ENCODE measurements around the gene STPG3. TPM values are rescaled to one million over a fixed set of nuclear protein-coding genes. Genes with fewer than 3 reads are reported as not detected.

Gene STPG3
- total and polyA plus RNA-seq, 5 donors: 0.23 to 0.46 (median 0.32) TPM; not detected in 1

DNA sequence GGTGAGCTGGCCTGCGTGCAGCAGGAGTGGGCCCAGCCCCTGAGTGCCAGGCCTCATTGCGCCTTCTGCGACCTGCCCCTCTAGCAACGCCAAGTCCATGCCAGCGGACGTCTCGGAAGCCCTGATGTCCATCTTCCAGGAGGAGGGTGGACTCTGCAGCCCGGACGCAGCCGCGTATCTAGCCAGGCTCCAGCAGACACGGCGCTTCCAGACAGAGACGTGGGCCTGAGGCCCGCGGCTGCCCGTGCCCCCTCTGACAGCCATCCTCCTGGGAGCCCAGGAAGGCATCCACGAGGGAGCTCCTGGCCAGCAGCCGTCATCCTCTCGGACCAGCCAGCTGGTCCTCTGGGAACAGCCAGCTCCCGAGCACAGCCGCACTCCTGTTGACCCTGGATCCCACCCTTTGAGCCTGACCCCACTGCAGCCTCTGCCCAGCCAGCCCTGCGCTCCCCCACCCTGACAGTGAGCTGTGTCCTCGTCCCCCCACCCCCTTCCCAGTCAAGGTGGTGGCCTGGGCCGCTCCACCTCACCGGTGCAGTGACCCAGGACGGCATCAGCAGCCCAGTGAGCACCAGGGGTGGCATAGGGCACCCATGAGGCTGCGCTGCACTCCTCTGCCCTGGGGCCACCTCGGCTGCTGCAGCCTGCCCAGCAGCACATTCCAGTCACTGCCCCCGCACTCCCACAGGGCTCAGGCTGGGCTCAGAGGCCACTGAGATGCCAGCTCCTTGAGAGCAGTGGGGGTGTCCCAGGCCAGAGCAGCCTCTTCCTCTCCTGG is 34.7 kb upstream of the STPG3 start:
- DNase-seq (peak in 1 of 3 donors; percentile 56), ATAC-seq (no peak)
- H3K27ac ChIP-seq (ENCODE audit: low read length): no peak overlapping the region
- no peaks in the 10 kb centered on the region for H3K27me3 ChIP-seq (ENCODE audit: control insufficient read depth, insufficient read depth)
- no peaks in the 10 kb centered on the region for H3K4me1 ChIP-seq (ENCODE audit: control insufficient read depth, insufficient read depth, low read length)
- WGBS: 89% methylated on average over 30 of the region's 30 CpGs
- no peak overlapping the region for H3K4me3 ChIP-seq (ENCODE audit: low read length)
- no peaks in the 10 kb centered on the region for H3K9me3 ChIP-seq (ENCODE audit: control insufficient read depth, low read length)
- intact Hi-C loops (cut with DNase I): no loop called here

DNA sequence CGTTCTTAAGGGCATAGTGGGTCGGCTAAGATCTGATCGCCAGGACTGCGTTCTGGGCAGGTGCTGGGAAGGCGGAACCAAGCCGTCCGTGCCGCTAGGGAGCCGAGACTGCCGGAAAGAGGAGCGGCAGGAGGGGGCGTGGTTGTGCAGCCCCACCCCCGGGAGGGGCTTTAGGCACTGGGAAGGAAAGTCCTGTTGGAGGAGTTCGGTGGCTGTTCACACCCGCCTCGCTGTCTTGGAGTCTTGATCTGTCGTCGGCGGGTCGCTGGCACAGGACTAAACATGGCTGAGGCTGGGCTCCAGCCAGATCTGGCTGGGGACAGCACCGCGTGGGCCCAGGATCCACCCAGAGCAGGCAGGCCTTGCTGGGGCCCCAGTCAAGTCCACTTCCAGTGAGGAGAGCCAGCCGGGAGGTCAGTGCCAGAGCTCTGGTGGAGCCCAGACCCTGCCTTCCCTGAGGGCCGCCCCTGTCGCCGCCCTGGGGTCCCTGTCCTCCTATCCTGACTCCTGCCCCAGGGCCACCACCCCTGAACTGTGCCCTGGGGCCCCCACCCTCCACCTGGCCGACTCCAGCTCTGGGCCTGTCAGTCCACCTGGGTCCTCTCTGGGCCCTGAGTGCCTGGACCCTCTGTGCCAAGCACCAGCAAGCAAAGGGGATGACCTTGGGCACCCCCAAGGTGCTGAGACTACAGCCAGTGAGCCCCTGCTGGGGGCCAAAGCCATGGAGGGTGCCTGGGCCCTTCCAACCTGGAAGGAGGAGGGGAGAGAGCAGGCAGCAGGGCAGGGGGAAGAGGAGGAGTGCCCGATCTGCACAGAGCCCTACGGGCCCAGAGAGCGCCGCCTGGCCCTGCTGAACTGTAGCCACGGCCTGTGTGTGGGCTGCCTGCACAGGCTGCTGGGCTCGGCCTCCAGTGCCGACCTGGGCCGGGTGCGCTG is 33.5 kb upstream of the STPG3 start:
- Histone ChIP-seq H3K4me1 (ENCODE audit: control insufficient read depth, insufficient read depth, low read length) (peaks cover under 1% of the 10 kb centered on the region), H3K27me3 (ENCODE audit: control insufficient read depth, insufficient read depth) (no peaks in the 10 kb centered on the region), H3K4me3 (ENCODE audit: low read length) (no peak overlapping the region), H3K9me3 (ENCODE audit: control insufficient read depth, low read length) (no peaks in the 10 kb centered on the region), H3K27ac (ENCODE audit: low read length) (no peak overlapping the region)
- intact Hi-C loops (cut with DNase I): no loop called here
- WGBS: 59% methylated on average over 36 of the region's 36 CpGs
- DNase-seq (peak; percentile 75 to 89 (median 88)), ATAC-seq (peak; percentile 33 to 56)

DNA sequence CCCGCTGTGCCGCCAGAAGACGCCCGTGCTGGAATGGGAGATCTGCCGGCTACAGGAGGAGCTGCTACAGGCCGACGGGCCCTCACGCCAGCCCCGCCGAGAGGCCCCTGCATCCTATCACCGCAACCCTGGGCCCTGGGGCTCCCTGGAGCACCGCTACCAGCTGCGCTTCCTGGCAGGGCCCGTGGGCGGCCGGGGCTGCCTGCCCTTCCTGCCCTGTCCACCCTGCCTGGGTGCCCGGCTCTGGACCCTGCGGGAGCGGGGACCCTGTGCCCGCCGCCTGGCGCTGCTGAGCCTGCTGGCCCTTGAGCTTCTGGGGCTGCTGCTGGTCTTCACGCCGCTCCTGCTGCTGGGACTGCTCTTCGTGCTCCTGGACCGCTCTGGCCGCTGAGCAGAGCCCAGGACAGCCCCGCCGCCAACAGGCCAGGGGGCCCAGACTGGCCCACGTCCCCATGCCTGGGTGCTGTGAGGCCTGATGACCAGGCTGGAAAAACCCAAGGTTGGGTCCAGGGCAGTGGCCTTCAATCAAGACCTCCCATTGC is 32.8 kb upstream of the STPG3 start:
- Histone ChIP-seq H3K27ac (ENCODE audit: low read length) (no peak overlapping the region), H3K4me1 (ENCODE audit: control insufficient read depth, insufficient read depth, low read length) (peaks cover 5% of the 10 kb centered on the region), H3K4me3 (ENCODE audit: low read length) (no peak overlapping the region), H3K9me3 (ENCODE audit: control insufficient read depth, low read length) (no peaks in the 10 kb centered on the region), H3K27me3 (ENCODE audit: control insufficient read depth, insufficient read depth) (no peaks in the 10 kb centered on the region)
- DNase-seq (peak in 1 of 3 donors; percentile 55), ATAC-seq (no peak)
- intact Hi-C loops (cut with DNase I): no loop called here
- WGBS: 89% methylated on average over 30 of the region's 30 CpGs

DNA sequence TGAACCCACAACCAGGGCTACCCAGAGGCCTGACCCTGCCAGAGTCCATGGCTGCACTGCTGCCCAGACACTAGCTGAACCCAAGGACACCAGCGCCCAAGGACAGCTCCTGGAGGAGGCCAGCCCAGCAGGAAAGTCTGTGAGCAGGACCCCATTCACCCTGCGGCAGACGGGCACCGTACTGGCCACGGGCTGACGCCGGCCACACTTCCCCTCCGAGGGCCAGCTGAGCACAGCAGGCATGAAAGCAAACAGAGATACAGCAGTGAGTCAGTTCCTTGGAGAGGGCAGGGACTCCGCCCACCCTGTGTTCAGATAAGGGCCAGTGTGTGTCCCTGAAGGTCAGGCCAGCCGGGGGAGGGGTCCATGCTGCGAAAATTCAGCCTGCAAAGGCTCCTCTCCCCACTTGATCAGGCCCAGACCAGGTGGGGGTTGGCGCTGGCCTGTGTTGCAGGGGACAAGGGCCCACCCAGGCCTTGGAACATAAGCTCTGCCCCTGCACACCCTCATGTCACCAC is 32.3 kb upstream of the STPG3 start:
- Histone ChIP-seq H3K27ac (ENCODE audit: low read length) (no peak overlapping the region), H3K4me1 (ENCODE audit: control insufficient read depth, insufficient read depth, low read length) (peaks cover 5% of the 10 kb centered on the region), H3K9me3 (ENCODE audit: control insufficient read depth, low read length) (no peaks in the 10 kb centered on the region), H3K27me3 (ENCODE audit: control insufficient read depth, insufficient read depth) (no peaks in the 10 kb centered on the region), H3K4me3 (ENCODE audit: low read length) (no peak overlapping the region)
- peak in 2 of 3 donors; percentile 60 to 76 for DNase-seq
- WGBS: 35% methylated on average over 12 of the region's 12 CpGs
- intact Hi-C loops (cut with DNase I): no loop called here
- ATAC-seq: no peak

DNA sequence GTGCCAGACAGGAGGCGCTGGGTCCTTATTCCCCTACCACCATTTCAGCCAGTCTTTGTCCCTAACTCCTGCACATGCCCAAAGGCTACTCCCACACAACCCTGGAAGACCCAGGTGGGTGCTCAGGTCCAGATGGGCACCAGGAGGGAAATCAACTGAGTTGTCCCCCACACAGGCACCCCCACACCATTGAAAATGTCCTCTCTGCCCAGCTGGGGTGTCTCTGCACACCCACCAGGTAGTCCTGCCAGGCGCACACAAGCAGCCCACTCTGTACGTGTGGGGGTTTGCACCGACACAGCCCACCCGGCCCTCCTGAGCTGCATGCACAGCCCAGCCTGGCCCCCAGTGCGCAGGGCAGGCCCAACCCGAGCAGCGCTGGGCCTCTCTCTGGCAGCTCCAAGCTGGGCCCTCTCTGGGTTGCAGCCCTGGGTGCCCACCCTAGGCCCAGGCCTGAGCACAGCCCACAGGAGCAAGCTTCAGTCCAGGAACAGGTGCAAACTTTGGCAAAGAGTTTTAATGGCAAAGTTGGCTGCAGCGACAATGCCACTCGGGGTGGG is 31.2 kb upstream of the STPG3 start:
- WGBS: 89% methylated on average over 10 of the region's 10 CpGs
- DNase-seq (peak in 1 of 3 donors; percentile 52), ATAC-seq (no peak)
- H3K9me3 ChIP-seq (ENCODE audit: control insufficient read depth, low read length): no peaks in the 10 kb centered on the region
- H3K4me1 ChIP-seq (ENCODE audit: control insufficient read depth, insufficient read depth, low read length): peaks cover 5% of the 10 kb centered on the region
- intact Hi-C loops (cut with DNase I): no loop called here
- H3K27ac ChIP-seq (ENCODE audit: low read length): no peak overlapping the region
- H3K27me3 ChIP-seq (ENCODE audit: control insufficient read depth, insufficient read depth): no peaks in the 10 kb centered on the region
- no peak overlapping the region for H3K4me3 ChIP-seq (ENCODE audit: low read length)

DNA sequence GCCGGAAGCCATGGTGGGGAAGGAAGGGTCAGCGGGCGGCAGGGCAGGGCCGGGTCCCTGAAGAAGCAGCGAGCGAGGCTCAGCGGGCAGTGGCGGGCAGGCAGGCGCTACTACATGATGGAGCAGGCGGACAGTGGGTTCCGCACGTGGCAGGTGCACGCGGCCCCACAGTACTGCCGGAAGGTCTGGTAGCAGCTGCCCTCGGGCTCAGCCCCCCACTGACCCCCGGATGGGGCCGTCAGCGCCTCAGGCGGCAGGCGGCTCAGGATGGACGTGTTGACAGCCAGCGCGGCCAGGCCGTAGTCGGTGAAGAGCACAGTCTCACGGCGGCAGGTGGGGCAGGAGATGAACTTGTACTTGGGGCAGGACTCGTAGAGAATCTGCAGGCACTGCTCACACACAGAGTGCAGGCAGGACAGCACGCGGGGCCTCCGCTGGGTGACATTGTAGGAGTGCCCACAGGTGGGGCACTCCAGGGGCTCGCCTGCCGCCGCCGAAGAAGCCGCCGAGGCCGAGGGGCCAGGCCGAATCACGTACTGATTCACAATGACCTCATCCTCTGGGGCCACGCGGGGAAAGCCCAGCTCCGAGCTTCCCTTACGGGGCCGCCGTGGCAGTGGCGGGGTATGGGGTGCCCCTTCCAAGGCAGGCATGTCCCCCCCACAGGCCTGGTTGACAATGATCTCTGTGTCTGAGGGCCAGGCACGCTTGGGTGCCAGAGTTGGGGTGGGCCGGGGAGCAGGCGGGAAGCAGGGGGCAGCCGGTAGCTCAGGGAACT is 30.6 kb upstream of the STPG3 start:
- intact Hi-C loops (cut with DNase I): no loop called here
- peak in 1 of 3 donors; percentile 64 for DNase-seq
- H3K9me3 ChIP-seq (ENCODE audit: control insufficient read depth, low read length): no peaks in the 10 kb centered on the region
- H3K4me3 ChIP-seq (ENCODE audit: low read length): no peak overlapping the region
- no peak for ATAC-seq
- H3K27me3 ChIP-seq (ENCODE audit: control insufficient read depth, insufficient read depth): no peaks in the 10 kb centered on the region
- whole genome bisulfite sequencing: 72% methylated on average over 52 of the region's 52 CpGs
- H3K4me1 ChIP-seq (ENCODE audit: control insufficient read depth, insufficient read depth, low read length): peaks cover 5% of the 10 kb centered on the region
- no peak overlapping the region for H3K27ac ChIP-seq (ENCODE audit: low read length)

DNA sequence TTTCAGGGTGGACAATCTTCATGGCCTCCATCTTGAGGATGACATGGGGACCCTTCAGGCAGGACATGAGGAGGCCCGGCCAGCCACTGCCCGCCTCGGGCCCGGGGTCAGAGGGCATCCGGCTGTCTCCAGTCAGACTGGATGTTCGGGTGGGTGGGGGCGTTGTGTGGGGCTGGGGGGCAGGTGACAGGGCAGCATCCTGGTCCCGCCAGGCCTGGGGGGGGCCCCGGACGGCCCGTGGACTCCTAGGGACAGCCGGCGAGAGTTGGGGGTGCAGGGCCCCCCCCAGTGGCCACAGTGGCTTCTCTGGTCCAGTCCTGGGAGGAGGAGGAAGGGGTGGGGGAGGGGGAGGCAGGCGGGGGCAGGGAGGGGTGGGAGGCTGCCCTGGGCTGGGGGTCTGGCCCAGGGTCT is 30.0 kb upstream of the STPG3 start:
- no peak overlapping the region for H3K27ac ChIP-seq (ENCODE audit: low read length)
- 69% methylated on average over 14 of the region's 14 CpGs for WGBS
- H3K9me3 ChIP-seq (ENCODE audit: control insufficient read depth, low read length): no peaks in the 10 kb centered on the region
- ATAC-seq (no peak), DNase-seq (peak in 1 of 3 donors; percentile 69)
- intact Hi-C loops (cut with DNase I): no loop called here
- H3K27me3 ChIP-seq (ENCODE audit: control insufficient read depth, insufficient read depth): no peaks in the 10 kb centered on the region
- peaks cover 5% of the 10 kb centered on the region for H3K4me1 ChIP-seq (ENCODE audit: control insufficient read depth, insufficient read depth, low read length)
- peak overlapping the region; percentile 61 for H3K4me3 ChIP-seq (ENCODE audit: low read length)

DNA sequence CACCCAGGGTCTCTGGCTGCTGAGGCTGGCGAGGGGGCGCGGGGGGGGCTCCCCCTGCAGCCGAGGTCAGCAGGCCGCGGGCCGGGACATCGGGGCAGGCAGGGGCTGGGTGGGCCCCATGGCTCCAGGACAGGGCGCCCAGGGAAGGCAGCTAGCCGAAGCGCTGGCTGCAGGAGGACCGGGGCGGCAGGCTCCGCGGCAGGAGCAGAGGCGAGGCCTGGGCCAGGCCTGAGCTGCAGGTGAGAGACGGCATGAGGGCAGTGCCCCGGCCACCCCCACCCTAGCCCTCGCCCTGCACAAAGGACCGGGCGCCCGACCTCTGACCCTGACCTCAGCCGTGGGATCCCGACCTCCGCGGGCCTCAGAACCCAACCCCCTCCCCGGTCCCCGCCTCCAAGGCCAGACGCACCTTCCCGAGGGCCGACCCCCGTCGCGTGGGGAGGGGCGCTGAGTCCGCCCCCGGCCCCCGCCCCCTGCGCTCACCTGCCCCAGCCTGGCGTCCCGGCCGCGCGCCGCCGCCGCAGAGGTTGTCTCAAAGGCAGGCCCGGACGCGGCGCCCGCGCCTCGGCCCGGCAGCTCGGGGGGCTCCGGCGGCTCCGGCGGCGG is 29.5 kb upstream of the STPG3 start:
- DNase-seq: peak in 1 of 3 donors; percentile 71
- H3K27me3 ChIP-seq (ENCODE audit: control insufficient read depth, insufficient read depth): no peaks in the 10 kb centered on the region
- intact Hi-C loops (cut with DNase I): no loop called here
- H3K27ac ChIP-seq (ENCODE audit: low read length): no peak overlapping the region
- 7% methylated on average over 61 of the region's 61 CpGs for WGBS
- H3K4me1 ChIP-seq (ENCODE audit: control insufficient read depth, insufficient read depth, low read length): peaks cover 5% of the 10 kb centered on the region
- ATAC-seq: no peak
- H3K4me3 ChIP-seq (ENCODE audit: low read length): peak overlapping the region; percentile 61
- H3K9me3 ChIP-seq (ENCODE audit: control insufficient read depth, low read length): no peaks in the 10 kb centered on the region

DNA sequence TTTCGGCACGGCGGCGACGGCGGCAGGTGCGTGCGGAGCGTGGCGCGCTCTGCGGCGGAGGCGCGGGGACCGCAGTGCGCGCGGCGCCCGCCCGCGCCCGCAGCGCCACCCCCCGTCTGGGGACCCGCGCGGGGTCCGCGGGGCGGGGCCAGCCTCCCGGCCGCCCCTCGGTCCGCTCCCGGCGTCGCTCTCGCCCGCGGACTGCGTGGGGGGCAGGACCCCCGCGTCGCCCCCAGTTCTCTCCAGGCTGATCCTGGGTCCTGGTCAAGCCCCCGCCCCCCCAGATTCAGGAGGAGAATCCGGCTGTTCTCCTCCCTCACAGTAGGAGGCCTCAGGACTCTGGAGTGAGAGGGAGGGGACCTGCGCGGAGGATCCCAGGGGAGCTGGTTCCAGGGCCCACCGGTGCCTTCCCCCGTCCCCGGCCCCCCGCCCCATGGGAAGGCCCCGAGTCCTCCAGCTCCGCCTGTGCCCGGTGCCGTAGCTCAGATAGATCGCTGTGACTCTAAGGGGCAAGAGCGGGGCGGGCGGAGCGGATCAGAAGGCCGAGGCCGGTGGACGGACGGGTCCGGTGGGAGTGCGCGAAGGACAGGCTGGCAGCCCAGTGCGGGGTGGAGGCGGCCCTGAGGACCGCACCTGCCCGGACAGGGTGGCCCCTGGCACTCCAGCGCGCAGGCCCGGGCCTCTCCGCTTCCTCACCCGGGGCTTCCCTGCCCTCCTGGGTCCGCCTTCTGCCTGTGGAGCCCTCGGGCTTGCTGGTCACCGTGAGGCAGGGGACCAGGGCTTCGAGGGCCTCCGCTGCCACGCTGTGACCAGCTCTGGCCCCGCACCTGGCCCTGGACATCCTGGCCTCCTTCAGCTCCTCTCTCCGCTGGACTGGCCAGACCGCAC is 28.7 kb upstream of the STPG3 start, which contains the start of gene RNF208:
Gene RNF208 (minus strand): TSS at position 51 of the 888 bp plus-strand sequence. CDS start 1,028 bp downstream, outside the sequence.
- Histone ChIP-seq H3K4me3 (ENCODE audit: low read length) (peak within 1 kb of the TSS; percentile 61), H3K9me3 (ENCODE audit: control insufficient read depth, low read length) (no peaks in the 10 kb centered on the region), H3K27me3 (ENCODE audit: control insufficient read depth, insufficient read depth) (no peaks in the 10 kb centered on the region), H3K4me1 (ENCODE audit: control insufficient read depth, insufficient read depth, low read length) (peaks cover 5% of the 10 kb centered on the region), H3K27ac (ENCODE audit: low read length) (peak within 1 kb of the TSS; percentile 46)
- DNase-seq: peak in 1 of 3 donors; percentile 79
- intact Hi-C loops (cut with DNase I): no loop called here
- 4% methylated on average over 88 of the region's 88 CpGs for whole genome bisulfite sequencing
- ATAC-seq: peak; percentile 1 to 6

Measured in right cardiac atrium (tissue), 5 donors.